ENCODE data around the gene SMIM27.
A peak's percentile ranks its signal among the peaks of the same experiment; 100 is the strongest.

DNA sequence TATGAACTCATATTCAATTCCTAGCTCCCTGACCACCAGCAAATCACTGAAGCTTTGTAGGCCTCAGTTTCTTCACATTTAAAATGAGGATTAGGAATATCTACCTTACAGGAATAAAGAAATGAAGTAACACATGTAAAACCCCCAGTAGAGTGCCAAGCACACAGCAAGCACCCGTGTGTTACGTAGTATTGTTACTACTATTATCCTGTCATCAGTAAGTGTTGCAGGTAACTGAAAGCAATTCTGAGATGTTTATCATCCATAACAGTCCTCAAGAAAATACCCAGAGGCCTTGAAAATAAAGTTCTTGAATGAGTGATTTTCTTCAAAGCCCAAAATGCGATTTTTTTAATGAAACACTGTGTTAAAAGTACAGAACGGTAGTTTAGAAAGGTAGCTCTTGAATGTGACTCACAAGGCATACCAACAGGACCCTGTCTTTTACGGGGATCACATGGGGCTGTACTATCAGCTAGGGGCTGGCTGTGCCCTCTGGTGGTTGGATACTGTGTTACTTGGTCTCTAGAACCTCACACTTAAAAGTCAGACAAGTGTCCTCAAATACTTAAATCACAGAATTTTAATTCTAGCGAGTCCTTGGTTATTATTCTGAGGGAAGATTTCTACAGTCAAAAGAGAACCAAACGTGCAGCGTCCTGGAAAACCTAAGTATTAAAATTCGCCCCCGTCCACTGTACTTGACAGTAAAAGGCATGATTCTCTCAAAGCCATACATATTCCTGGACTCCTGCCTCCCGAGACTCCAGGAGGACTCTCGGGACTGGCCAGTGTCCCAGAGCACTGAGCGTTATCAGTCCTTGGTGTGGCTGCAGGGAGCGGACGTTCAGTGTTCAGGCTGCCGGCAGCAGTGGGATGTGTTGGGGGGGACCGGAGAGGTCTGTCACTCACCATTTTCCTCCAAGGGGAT is 20.1 kb downstream of the SMIM27 start:
- TF ChIP-seq, protein P1, sequence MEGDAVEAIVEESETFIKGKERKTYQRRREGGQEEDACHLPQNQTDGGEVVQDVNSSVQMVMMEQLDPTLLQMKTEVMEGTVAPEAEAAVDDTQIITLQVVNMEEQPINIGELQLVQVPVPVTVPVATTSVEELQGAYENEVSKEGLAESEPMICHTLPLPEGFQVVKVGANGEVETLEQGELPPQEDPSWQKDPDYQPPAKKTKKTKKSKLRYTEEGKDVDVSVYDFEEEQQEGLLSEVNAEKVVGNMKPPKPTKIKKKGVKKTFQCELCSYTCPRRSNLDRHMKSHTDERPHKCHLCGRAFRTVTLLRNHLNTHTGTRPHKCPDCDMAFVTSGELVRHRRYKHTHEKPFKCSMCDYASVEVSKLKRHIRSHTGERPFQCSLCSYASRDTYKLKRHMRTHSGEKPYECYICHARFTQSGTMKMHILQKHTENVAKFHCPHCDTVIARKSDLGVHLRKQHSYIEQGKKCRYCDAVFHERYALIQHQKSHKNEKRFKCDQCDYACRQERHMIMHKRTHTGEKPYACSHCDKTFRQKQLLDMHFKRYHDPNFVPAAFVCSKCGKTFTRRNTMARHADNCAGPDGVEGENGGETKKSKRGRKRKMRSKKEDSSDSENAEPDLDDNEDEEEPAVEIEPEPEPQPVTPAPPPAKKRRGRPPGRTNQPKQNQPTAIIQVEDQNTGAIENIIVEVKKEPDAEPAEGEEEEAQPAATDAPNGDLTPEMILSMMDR (IDR thresholded peaks at IDR 0.05; ENCODE audit: low read depth, low read length): peak; percentile 82
- TF ChIP-seq EZH2phosphoT487 (IDR thresholded peaks at IDR 0.05; ENCODE audit: low read depth): no peak
